ENCODE measurements around the gene GULP1. TPM values are rescaled to one million over a fixed set of nuclear protein-coding genes. Genes with fewer than 3 reads are reported as not detected.

GULP1 gene
- total and polyA plus RNA-seq, 11 donors, result 1.1 to 8.3 (median 4.7) TPM

- ATAC-seq, result no peak
- intact Hi-C loops (cut with DNase I), result loop anchor here in 1 of 10 donors (10.0 kb wide), 1 partner anchor 50 kb away; the partner anchor contains the start of gene GULP1
- WGBS, 4 donors, result 73 to 85% (median 76%) methylated on average over 3 of the region's 3 CpGs
- no peak for TF ChIP-seq POLR2A (IDR thresholded peaks at IDR 0.05)
- no peak for TF ChIP-seq CTCF (IDR thresholded peaks at IDR 0.05)
- no peak overlapping the region for H3K4me3 ChIP-seq
- peaks cover 0 to 6% (median 0%) of the 10 kb centered on the region in 12 donors for H3K9me3 ChIP-seq
- H3K36me3 ChIP-seq, result no peaks in the 10 kb centered on the region
- DNase-seq, result no peak
- H3K27me3 ChIP-seq, result no peaks in the 10 kb centered on the region
- H3K4me1 ChIP-seq, result peaks cover 0 to 5% (median 0%) of the 10 kb centered on the region in 12 donors
- H3K27ac ChIP-seq, result no peak overlapping the region
Observed at GRCh38 chr2:188345020-188345419, 53.3 kb downstream of the GULP1 start.

GRCh38 chr2:188345426-188345825 is 53.8 kb downstream of the GULP1 start:
- no peak overlapping the region for H3K4me3 ChIP-seq
- no peaks in the 10 kb centered on the region for H3K36me3 ChIP-seq
- TF ChIP-seq CTCF (IDR thresholded peaks at IDR 0.05) (no peak), POLR2A (IDR thresholded peaks at IDR 0.05) (no peak)
- DNase-seq (no peak), ATAC-seq (no peak)
- H3K4me1 ChIP-seq, result peaks cover 0 to 5% (median 0%) of the 10 kb centered on the region in 12 donors
- H3K27ac ChIP-seq, result no peak overlapping the region
- intact Hi-C loops (cut with DNase I), result loop anchor here in 1 of 10 donors (10.0 kb wide), 1 partner anchor 51 kb away; the partner anchor contains the start of gene GULP1
- H3K9me3 ChIP-seq, result peaks cover 0 to 2% (median 0%) of the 10 kb centered on the region in 12 donors
- H3K27me3 ChIP-seq, result no peaks in the 10 kb centered on the region

- Histone ChIP-seq H3K36me3 (no peaks in the 10 kb centered on the region), H3K4me1 (peaks cover 0 to 5% (median 0%) of the 10 kb centered on the region in 12 donors), H3K27me3 (no peaks in the 10 kb centered on the region), H3K27ac (no peak overlapping the region), H3K9me3 (no peaks in the 10 kb centered on the region), H3K4me3 (no peak overlapping the region)
- TF ChIP-seq POLR2A (IDR thresholded peaks at IDR 0.05), result no peak
- no peak for TF ChIP-seq CTCF (IDR thresholded peaks at IDR 0.05)
- intact Hi-C loops (cut with DNase I), result loop anchor here in 1 of 10 donors (10.0 kb wide), 1 partner anchor 51 kb away; the partner anchor contains the start of gene GULP1
- 70 to 78% (median 75%) methylated on average over 3 of the region's 3 CpGs for WGBS, 4 donors
- DNase-seq (no peak), ATAC-seq (no peak)
Observed at GRCh38 chr2:188345831-188346458, 54.3 kb downstream of the GULP1 start.

GRCh38 chr2:188349019-188349418 is 57.3 kb downstream of the GULP1 start:
- WGBS, 4 donors, result 88 to 96% (median 94%) methylated on average over 1 of the region's 1 CpG
- Histone ChIP-seq H3K9me3 (no peaks in the 10 kb centered on the region), H3K4me1 (peaks cover 0 to 5% (median 0%) of the 10 kb centered on the region in 12 donors)

More at GRCh38 chr2:188349019-188349418, 57.3 kb downstream of the GULP1 start:
- no peak overlapping the region for H3K27ac ChIP-seq
- DNase-seq (no peak), ATAC-seq (no peak)
- H3K36me3 ChIP-seq, result no peaks in the 10 kb centered on the region
- no peak overlapping the region for H3K4me3 ChIP-seq
- intact Hi-C loops (cut with DNase I), result loop anchor here in 1 of 10 donors (10.0 kb wide), 1 partner anchor 54 kb away; the partner anchor contains the start of gene GULP1
- no peaks in the 10 kb centered on the region for H3K27me3 ChIP-seq
- TF ChIP-seq POLR2A (IDR thresholded peaks at IDR 0.05), result no peak
- TF ChIP-seq CTCF (IDR thresholded peaks at IDR 0.05), result no peak
